Vagina (tissue), 2 donors: Measurements from ENCODE around the gene DRAM1.

ENCODE experiments used
- CTCF ChIP-seq, 3 experiments: fragments of 450-650 bp in 2 of 3; fragments of 200-600 bp in 1 of 3; sonication (generic) in 1 of 3; IDR thresholded peaks; one replicate each; pipeline ENCODE4 v1.5.1; 2017 to 2019; ENCODE audit warnings: antibody characterized with exemption in 3 of 3, mild to moderate bottlenecking in 2 of 3, moderate library complexity in 2 of 3
- POLR2A ChIP-seq, 2 donors: fragments of 450-650 bp; IDR thresholded peaks; one replicate each; pipeline ENCODE4 v1.6.1; 2017; ENCODE audit warnings: antibody characterized with exemption in 2 of 2, mild to moderate bottlenecking in 2 of 2, moderate library complexity in 2 of 2
- POLR2AphosphoS5 ChIP-seq, 2 donors: sonication (generic); formaldehyde crosslinking; IDR thresholded peaks; one replicate each; pipeline ENCODE4 v1.9.0; 2017; ENCODE audit warnings: antibody characterized with exemption in 2 of 2, mild to moderate bottlenecking in 2 of 2, low read depth in 1 of 2; ENCODE audit not compliant: insufficient read depth in 1 of 2

- TF ChIP-seq CTCF (IDR thresholded peaks at IDR 0.05): no peak
- TF ChIP-seq POLR2A (IDR thresholded peaks at IDR 0.05): no peak
- TF ChIP-seq POLR2AphosphoS5 (IDR thresholded peaks at IDR 0.05; ENCODE audit: insufficient read depth in 1 of 2, low read depth in 1 of 2): no peak
These were observed 73.8 kb downstream of the DRAM1 start for GRCh38 chr12:101951002-101951670.
